ENCODE results near the gene SIGLEC7.

Gene SIGLEC7

GRCh38 chr19:51121257-51121656 lies 20.8 kb upstream of the SIGLEC7 start:
- no peak for TF ChIP-seq CTCF (IDR thresholded peaks at IDR 0.05; ENCODE audit: insufficient read depth, low read length, missing control alignments)
- ChIA-PET POLR2A (no interaction called here), CTCF (no interaction called here)
- DNase-seq (ENCODE audit: low read depth, low spot score), result no peak
- no peak overlapping the region for H3K4me3 ChIP-seq (ENCODE audit: low read depth, low read length)

- no peak overlapping the region for H3K4me3 ChIP-seq (ENCODE audit: low read depth, low read length)
- no peak for TF ChIP-seq CTCF (IDR thresholded peaks at IDR 0.05; ENCODE audit: insufficient read depth, low read length, missing control alignments)
- POLR2A ChIA-PET, result no interaction called here
- DNase-seq (ENCODE audit: low read depth, low spot score), result no peak
- CTCF ChIA-PET, result no interaction called here
Measured at GRCh38 chr19:51122112-51122981, 19.8 kb upstream of the SIGLEC7 start.

- no peak for TF ChIP-seq CTCF (IDR thresholded peaks at IDR 0.05; ENCODE audit: insufficient read depth, low read length, missing control alignments)
- DNase-seq (ENCODE audit: low read depth, low spot score), result no peak
- ChIA-PET CTCF (no interaction called here), POLR2A (no interaction called here)
- no peak overlapping the region for H3K4me3 ChIP-seq (ENCODE audit: low read depth, low read length)
Measured at GRCh38 chr19:51123381-51123800, 18.7 kb upstream of the SIGLEC7 start.

- no peak for TF ChIP-seq CTCF (IDR thresholded peaks at IDR 0.05; ENCODE audit: insufficient read depth, low read length, missing control alignments)
- CTCF ChIA-PET, result no interaction called here
- DNase-seq (ENCODE audit: low read depth, low spot score), result no peak
- POLR2A ChIA-PET, result no interaction called here
- H3K4me3 ChIP-seq (ENCODE audit: low read depth, low read length), result no peak overlapping the region
Measured at GRCh38 chr19:51123802-51124201, 18.3 kb upstream of the SIGLEC7 start.

DNA sequence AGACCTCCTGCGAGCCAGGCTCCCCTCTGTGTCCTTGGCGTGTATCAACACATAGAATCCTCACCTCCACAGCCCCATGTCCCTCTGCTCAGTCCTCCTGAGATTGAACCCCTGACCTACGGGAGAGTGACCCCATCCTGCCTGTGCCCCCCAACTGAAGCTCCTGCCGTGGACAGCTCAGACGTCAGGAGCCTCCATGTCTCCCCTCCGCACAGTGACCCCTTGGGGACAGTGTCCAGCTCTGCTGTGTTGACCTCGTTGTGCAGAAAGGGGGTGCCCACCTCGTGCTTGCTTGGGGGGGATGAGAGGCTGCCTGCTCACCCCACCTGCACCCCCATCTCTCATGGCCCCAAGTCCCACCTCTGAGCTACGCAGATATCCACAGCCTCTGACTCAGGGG lies 17.9 kb upstream of the SIGLEC7 start:
- POLR2A ChIA-PET, result no interaction called here
- H3K4me3 ChIP-seq (ENCODE audit: low read depth, low read length), result no peak overlapping the region
- no peak for DNase-seq (ENCODE audit: low read depth, low spot score)
- TF ChIP-seq CTCF (IDR thresholded peaks at IDR 0.05; ENCODE audit: insufficient read depth, low read length, missing control alignments), result no peak
- CTCF ChIA-PET, result no interaction called here

DNA sequence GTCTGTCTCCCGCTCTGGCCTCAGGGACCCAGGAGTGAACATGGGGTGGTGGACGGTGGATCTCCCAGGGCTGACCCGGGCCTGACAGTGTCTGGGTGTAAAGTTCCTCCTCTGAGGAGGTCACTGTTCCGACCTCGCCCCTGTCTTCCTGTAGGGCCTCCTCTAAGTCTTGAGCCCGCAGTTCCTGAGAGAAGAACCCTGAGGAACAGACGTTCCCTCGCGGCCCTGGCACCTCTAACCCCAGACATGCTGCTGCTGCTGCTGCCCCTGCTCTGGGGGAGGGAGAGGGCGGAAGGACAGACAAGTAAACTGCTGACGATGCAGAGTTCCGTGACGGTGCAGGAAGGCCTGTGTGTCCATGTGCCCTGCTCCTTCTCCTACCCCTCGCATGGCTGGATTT lies 17.4 kb upstream of the SIGLEC7 start, which contains the start of gene SIGLEC9:
Gene SIGLEC9, plus strand, starts transcription at position 178 of the 400 bp plus-strand sequence. Its CDS starts 69 bp downstream, at position 247.
- DNase-seq (ENCODE audit: low read depth, low spot score), result no peak
- ChIA-PET POLR2A (no interaction called here), CTCF (no interaction called here)
- H3K4me3 ChIP-seq (ENCODE audit: low read depth, low read length), result no peak within 1 kb of the TSS
- no peak for TF ChIP-seq CTCF (IDR thresholded peaks at IDR 0.05; ENCODE audit: insufficient read depth, low read length, missing control alignments)
